HG02840 (cell line): ENCODE data around the gene HNRNPC.
"Not testable (repeated sequence)": the region's sequence is repeated elsewhere in the genome, so short reads cannot be mapped to it uniquely, and the experiment has no call there.

ENCODE experiments used
- ATAC-seq: cut with Tn5 transposase; IDR thresholded peaks from one replicate; pipeline ENCODE4 v1.9.1; 2021; ENCODE audit warnings: mild to moderate bottlenecking, moderate library complexity, moderate number of reproducible peaks; ENCODE audit not compliant: unreplicated experiment, low FRiP score

The HNRNPC gene

DNA sequence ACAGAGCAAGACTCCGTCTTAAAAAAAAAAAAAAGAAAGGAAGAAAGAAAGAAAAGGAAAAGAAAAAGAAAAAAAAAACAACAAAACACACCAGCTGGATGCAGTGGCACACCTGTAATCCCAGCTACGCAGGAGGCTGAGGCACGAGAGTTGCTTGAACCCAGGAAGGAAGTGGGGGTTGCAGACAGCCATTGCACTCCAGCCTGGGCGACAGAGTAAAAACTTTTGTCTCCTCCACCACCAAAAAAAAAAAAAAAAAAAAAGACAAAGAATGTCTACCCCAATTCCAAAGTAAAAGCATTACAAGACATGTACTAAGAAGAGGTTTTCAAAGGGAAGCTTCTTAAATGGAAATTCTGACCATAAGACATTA is 53.4 kb downstream of the HNRNPC start:
- ATAC-seq: no peak

DNA sequence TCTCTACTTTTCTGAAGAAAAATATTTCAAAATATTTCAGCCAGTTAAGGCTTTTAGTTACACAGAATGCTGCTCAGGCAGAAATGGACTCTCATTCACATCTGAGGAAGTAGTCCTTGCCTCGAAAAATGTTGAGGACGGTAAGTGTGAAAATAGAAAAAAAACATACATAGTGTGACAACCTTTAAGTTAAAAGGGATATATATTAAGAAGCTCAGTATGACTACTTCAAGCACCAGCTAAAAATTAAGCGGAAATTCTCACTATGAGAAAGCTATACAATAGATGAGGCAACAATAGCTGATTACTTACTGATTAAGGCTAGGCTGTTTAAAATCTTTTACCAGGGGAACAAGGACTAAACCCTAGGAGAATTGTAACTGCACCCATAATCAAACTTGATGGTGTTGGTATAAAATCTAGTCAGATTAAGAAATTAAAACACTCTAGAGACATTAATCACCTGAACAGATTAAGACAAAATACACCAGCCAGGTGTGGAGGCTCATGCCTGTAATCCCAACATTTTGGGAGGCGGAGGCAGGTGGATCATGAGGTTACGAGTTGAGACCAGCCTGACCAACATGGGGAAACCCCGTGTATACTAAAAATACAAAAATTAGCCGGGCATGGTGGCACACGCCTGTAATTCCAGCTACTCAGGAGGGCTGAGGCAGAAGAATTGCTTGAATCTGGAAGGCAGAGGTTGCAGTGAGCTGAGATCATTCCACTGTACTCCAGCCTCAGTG is 53.9 kb downstream of the HNRNPC start:
- ATAC-seq: no peak

DNA sequence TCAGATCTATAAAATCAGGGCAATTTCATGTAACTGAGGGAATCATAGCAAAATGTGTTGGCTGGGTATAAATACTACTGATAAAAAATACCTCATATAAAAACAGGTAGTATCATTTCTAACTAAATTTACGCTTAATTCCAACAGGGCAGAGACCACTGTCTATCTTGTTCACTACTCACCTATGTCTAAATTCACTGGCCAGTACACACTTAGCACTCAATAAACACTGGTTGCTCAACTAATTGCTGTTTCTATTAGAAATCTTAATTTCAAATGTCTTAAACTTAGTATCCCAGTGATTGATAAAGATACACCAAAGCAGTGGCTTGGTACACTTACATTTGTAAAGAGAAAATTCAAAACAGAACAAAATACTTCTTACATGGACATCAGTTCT is 55.6 kb downstream of the HNRNPC start:
- no peak for ATAC-seq

DNA sequence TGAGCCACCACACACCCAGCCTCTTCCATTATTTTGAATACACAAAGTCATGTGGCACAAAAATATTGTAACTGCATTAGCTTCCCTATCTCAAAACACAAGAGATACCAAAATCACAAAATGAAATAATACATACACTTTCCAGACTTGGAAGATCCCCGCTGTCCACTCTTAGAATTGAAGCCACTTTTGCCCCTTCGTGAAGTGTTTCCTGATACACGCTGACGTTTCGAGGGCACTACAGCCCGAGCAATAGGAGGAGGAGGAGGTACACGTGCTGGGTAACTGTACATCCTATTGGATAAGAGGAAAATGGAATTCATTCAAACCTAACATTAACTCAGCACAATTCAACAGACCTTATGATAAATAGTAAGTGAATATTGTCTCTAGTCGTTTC is 56.4 kb downstream of the HNRNPC start:
- ATAC-seq: not testable (repeated sequence)

DNA sequence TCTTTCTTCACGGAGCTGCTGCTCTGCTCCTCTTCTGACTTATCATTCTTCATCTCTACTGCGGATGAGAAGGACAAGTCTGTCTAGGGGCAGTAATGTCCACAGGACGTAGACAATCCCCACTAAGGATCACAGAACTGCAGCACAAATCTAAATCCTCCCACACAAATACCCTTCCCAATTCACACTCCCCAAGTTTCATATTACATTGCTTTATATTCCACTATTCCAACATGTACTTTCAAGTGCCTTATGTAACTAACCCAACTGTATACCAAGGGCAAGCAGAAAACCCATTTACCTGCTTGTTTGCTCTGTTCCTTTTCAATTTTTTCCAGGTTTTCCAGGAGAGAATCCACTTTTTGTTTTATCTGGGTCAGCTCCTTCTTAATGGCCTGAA is 57.7 kb downstream of the HNRNPC start:
- no peak for ATAC-seq

DNA sequence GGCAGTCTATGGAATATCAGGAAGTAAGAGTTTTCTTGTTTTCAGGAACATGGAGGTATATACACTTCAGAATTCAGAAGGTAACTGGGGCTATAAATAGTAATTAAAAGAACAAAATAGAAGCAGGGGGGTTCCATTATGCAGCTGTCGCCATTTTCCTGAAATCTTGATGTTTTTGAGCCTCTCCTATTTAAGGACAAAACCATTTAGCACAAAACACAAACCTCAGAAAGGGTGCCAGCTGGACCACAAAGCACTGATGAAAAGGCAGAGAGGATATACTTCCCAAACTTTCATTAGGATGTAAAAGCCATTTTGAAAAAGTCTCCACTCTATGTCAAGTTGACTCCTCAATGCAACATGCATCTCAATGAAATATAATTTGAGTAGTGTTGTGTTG is 59.2 kb downstream of the HNRNPC start:
- ATAC-seq: no peak

DNA sequence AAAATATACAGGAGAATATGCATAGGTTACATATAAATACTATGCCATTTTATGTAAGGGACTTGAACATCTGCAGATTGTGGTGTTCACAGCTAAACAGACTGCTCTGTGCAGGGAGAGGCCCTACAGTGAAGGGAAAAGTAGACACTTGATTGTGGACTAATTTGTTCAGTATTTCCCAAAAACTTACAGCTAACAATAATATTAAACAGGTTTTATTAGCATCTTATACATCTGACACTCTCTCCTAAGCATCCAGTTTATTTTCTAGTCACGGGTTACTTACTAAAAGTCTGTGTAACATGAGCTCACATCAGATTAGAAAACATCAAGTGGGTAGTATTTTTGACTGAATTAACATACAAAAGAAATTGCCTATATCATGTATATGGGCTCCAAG is 60.1 kb downstream of the HNRNPC start:
- no peak for ATAC-seq

DNA sequence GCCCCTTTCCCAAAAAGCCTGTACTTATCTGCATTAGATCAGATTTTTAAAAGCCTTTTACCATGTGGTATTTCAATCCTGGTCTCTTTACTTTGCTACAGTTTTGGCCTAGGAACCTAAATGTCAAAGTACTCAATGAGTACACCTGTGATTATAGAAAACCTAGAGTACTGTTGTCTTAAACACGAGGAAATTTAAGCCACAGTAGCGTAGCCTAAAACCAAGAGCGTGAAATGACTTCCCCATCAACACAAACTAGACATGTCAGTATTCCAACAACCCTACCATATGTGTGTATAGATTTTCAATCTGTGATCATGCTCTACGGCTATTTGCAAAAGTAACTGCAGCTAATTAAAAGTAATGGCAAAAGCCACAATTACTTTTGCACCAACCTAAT is 60.7 kb downstream of the HNRNPC start:
- no peak for ATAC-seq

DNA sequence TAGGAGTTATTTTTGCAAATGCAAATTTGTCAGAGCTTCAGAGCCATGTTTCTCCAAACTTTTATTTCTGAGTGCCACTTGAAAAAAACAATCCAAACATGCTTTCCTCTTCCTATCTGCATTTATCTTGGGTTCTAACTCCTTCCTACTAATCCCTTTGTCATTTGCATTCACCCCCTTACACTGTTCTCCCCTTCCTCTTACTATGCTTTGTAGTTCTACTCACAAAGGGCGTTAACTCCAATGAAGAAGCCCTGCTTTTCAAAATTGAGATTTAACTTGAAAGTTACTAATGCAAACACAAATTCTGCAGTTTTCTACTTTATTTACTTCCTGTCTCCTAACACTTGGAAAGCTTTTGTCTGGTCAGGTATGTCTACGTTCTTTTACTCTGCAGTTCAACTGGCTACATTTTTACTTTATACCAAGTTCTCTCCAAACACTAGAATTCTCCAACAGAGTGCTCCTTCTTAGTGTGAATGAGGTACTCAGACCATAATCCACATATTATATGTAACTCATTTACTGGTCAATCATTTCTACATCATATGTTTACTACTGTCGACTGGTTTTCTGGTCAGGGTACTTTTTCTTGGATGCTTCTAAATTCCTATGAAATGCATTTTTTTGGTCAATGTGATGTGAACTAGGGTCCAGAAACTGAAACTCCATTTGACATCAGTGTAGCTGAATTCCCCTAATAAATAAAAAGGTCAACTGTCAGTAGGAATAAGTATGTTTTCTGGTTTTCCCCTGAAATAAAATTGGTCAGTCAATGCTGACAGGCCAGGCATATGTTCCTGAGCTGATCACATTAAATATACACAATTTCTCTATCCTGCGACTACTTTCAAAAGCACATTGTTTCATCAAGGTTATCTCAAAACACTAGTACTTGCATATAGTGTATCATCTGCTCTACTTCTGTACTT is 62.2 kb downstream of the HNRNPC start:
- ATAC-seq: no peak

DNA sequence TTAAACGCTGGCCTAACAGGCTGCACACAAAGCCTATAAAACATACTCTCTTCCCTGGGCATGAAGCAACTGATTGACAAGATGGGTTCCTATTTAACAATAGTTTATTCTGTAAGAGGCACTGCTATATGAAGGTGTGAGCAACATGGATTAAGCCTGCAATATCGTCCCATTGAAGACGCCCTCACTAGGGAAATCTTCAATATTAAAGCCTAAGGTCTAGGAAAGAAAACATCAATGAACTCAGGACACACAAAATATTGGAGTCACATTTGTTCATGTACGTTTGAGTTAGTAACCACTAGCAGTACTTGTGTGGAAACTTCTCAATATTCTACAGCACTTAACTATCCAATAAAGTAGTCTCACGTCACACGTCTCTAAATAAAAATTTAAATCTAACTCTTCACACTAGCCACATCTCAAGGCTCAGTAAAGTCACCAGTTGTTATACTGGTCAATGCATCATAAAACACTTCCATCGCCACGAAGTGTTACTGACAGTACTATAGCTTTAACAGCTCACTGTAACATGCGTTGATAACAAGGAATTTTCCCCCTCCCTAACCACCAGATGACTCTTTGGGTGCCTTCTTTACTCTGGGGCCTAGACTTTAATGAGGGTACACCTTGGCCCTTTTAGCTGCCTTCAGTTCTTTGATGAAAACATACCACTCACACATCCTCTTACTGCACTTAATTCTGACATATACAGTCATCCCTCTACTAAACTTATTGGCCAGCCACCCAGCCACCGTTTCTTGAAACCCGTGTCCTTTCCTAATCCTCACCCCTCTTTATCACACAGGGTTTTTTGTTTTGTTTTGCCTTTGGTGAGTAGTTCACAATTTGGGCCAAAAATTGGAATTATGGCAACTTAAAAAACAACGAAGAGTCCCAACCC is 63.3 kb downstream of the HNRNPC start:
- ATAC-seq: no peak

DNA sequence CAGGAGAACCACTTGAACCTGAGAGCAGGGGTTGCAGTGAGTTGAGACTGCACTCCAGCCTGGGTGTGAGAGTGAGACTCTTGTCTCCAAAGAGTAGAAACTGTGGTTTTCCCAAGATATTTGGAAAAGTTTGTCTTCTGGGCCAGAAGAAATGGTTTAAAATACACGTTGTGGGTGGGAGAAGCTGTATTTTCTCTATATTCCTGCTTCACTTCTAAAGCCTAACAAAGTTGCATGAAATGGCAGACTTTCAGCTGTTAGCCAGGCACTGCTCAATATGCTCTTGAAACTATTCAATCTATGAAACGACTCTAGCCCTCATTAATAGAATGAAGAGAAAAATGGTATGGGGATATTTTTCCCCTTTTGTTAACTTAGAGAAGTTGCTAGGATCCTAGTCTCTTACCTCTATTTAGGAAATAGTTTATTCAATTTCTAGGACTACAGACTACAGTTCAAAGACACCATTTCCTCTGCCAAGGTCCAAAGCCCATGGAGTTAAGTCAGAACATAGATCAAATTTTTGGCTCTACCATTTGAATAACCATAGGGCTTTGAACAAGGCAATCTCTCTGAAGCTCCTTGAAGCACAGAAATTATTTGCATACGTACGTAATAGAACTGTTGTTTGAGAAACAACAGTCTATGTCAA is 64.1 kb downstream of the HNRNPC start:
- ATAC-seq: no peak

DNA sequence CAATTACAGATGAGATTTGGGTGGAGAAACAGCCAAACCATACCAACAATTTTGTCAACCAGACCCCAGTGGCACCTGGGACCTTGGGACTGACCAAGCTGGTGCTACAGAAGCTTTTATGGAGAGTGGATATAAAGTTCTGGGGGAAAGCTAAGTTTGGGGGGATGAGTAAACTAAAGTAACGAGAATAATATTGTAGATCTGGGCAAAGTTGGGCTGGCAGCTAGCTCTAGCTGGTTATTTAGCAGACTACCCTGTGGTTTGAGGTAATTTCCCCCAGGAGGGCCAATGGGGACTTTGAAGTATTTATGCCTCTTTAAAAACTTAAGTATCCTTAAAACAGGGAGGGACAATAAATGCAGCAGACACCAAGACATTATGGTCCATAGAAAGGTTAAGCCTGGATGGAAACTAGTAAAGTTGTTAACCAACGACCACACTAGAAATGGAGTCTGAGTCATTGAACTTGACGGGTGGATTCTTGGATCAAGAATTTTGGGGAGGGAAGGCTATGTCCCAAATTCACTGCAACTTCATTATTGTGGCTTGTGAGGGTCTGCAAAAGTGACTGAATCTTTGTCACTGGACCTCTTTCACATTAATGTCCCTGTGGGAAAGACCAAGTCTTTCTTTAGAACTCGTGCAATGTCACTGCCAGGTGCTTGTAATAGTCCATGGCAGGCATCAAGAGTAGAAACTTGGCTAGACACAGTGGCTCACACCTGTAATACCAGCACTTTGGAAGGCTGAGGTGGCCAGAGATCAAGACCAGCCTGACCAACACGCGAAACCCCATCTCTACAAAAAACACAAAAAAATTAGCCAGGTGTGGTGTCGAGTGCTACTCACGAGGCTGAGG is 64.8 kb downstream of the HNRNPC start:
- no peak for ATAC-seq

DNA sequence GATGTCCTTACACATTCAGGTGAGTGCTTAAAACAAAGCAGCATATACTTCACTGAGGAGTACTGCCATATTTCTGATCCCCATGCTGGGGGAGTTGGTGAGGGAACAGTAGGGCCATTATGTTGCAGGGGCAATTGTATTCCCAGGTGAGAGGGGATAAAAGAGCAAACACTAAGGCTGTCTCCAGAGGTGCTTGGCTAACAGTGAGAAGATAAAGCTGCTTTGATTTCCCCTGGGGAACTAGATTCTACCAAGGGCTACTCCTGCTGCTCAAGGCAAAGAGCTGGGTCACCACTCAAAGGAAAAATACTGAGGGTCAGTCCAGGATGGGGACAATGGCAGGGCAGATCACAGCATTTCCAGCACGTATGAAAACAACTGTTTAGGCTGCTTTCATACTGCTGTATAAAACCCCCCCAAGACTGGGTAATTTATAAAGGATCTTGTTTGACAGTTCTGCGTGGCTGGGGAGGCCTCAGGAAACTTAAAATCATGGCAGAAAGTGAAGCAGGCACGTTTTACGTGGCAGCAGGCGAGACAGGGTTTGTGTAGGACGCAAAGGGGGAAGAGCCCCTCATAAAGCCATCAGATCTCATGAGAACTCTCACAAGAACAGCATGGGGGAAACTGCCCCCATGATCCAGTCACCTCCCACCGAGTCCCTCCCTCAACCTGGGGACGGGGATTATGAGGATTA is 65.6 kb downstream of the HNRNPC start:
- ATAC-seq: no peak

DNA sequence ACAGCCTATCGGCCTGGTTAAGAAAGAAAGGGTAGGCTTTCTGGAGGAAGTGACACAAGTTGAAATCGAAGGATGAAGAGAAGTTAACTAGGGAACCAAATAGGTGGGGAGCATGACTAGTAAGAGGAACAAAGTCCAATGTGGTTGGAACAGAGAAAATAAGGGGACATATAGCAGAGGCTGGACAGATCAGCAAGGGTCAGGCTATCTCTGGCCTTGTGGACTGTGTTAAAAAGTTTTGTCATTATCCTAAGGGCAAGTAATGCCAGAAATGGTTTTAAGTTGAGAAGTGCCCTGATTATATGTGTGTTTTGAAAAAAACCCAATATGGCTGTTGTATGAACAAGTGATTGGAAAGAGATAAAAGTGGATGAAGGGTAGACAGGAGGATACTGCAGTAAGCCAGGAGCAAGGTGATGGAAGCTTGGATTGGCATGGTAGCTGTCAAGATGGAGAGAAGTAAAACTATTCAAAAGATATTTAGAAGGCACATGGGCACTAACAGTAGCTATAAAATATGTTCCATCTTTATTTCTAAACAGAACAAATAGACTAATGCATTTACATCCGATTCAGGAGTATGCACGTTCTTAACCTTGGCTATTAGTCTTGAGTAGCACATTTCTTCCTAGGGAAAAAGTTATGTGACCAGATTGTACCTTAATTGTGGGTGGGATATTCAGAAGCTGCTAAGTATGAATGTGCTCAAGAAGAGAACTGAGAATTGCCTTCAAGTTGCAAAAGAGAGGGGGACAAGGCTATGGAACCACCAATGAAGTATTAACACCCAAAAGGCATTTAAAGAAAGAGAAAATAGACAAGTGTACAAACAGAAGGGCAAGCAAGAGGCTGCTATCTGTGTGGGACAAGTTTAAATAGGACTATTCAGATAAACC is 66.5 kb downstream of the HNRNPC start:
- ATAC-seq: no peak

DNA sequence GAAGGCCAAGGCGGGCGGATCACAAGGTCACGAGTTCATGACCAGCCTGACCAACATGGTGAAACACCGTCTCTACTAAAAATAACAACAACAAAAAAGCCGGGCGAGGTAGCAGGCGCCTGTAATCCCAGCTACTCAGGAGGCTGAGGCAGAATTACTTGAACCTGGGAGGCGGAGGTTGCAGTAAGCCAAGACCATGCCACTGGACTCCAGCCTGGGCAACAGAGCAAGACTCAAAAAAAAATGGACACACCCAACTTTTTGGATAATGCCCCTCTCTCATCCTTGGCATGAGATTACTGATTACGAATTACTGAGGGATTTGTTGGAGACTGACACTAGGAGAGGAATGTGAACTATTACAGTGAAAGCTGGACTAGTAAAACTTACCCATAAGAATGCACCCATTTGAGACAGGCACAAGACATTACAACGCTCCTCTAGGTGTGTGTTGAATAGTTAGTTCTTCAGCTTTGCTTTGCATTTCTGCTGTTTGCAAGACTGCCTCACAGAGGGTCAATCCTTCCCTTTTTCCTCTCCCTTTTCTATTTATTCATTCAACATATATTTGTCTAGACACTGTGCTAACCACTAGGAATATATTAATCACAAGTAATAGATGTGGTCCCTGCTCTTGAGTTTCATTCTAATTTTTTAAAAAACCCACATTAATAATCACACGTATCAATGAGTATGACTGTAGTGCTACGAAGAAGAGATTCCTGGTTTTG is 67.3 kb downstream of the HNRNPC start:
- no peak for ATAC-seq

DNA sequence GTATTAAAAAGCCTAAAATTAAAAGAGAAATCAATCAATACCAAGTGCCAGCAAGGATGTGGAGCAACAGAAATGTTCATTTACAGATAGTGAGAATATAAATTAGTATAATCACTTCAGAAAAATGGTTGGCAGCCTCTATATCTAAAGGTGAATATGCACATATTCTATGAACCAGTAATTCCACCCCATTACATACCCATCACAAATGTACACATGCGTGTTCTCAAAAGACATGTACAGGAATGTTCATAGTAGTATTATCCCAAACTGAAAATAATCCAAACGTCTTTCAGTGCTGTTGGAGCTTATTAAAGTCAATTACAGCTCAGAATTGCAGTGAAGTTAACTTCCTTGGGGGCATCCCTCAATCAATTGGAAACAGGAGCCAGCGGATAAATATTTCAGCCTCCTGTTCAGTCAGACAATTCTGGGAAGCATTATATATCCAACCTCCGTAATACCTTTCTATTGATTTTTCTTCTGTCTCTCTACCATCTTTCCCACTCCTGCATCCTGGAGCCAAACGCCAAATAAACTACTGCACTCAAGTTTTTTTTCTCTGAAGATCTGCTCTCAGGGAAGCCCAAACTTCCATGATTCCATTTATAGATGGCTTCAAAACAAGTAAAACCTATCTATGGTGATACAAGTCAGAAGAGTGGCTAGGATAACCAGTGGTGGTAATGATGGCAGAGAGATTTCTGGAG is 68.3 kb downstream of the HNRNPC start:
- ATAC-seq: no peak
